ENCODE results near the gene ZNF507.

The ZNF507 gene

GRCh38 chr19:32349724-32350470 lies 4.5 kb downstream of the ZNF507 start:
- H3K4me3 Mint-ChIP-seq: no peak overlapping the region
- peaks cover under 1% of the 10 kb centered on the region for H3K27me3 Mint-ChIP-seq
- H3K36me3 Mint-ChIP-seq: peaks cover 62% of the 10 kb centered on the region
- H3K9me3 Mint-ChIP-seq: no peaks in the 10 kb centered on the region
- CTCF ChIA-PET: no interaction called here
- no peak for DNase-seq
- H3K4me1 Mint-ChIP-seq: peaks cover 60% of the 10 kb centered on the region
- H3K27ac Mint-ChIP-seq: no peak overlapping the region

- no peak for DNase-seq
- Mint-ChIP-seq H3K27ac (no peak overlapping the region), H3K4me1 (peaks cover 65% of the 10 kb centered on the region), H3K27me3 (no peaks in the 10 kb centered on the region), H3K4me3 (no peak overlapping the region), H3K36me3 (peaks cover 67% of the 10 kb centered on the region), H3K9me3 (no peaks in the 10 kb centered on the region)
- CTCF ChIA-PET: no interaction called here
Observed at GRCh38 chr19:32350471-32350865, 5.1 kb downstream of the ZNF507 start.

- peaks cover 65% of the 10 kb centered on the region for H3K4me1 Mint-ChIP-seq
- peaks cover 69% of the 10 kb centered on the region for H3K36me3 Mint-ChIP-seq
- no peaks in the 10 kb centered on the region for H3K27me3 Mint-ChIP-seq
- H3K27ac Mint-ChIP-seq: no peak overlapping the region
- H3K4me3 Mint-ChIP-seq: no peak overlapping the region
- CTCF ChIA-PET: interaction anchor here (0.9 kb wide), 1 partner anchor 16 kb away, joined by 3 read pairs; no protein-coding TSS in a partner anchor
- no peak for DNase-seq
- H3K9me3 Mint-ChIP-seq: no peaks in the 10 kb centered on the region
Observed at GRCh38 chr19:32350987-32351348, 5.6 kb downstream of the ZNF507 start.

- DNase-seq: no peak
- Mint-ChIP-seq H3K9me3 (no peaks in the 10 kb centered on the region), H3K4me3 (no peak overlapping the region), H3K36me3 (peaks cover 80% of the 10 kb centered on the region), H3K4me1 (peaks cover 52% of the 10 kb centered on the region), H3K27me3 (no peaks in the 10 kb centered on the region), H3K27ac (no peak overlapping the region)
- CTCF ChIA-PET: no interaction called here
Observed at GRCh38 chr19:32352241-32352630, 6.8 kb downstream of the ZNF507 start.

GRCh38 chr19:32354345-32354744 lies 8.9 kb downstream of the ZNF507 start:
- no peaks in the 10 kb centered on the region for H3K9me3 Mint-ChIP-seq
- peaks cover 75% of the 10 kb centered on the region for H3K36me3 Mint-ChIP-seq
- H3K27ac Mint-ChIP-seq: no peak overlapping the region
- H3K4me1 Mint-ChIP-seq: peaks cover 34% of the 10 kb centered on the region
- no peaks in the 10 kb centered on the region for H3K27me3 Mint-ChIP-seq
- DNase-seq: no peak
- H3K4me3 Mint-ChIP-seq: no peak overlapping the region
- CTCF ChIA-PET: no interaction called here

GRCh38 chr19:32355309-32355708 lies 9.9 kb downstream of the ZNF507 start:
- Mint-ChIP-seq H3K4me1 (peaks cover 26% of the 10 kb centered on the region), H3K27me3 (no peaks in the 10 kb centered on the region), H3K36me3 (peaks cover 74% of the 10 kb centered on the region), H3K27ac (no peak overlapping the region), H3K4me3 (no peak overlapping the region), H3K9me3 (no peaks in the 10 kb centered on the region)
- CTCF ChIA-PET: no interaction called here
- DNase-seq: no peak

GRCh38 chr19:32357720-32358119 lies 12.3 kb downstream of the ZNF507 start:
- Mint-ChIP-seq H3K27me3 (no peaks in the 10 kb centered on the region), H3K9me3 (no peaks in the 10 kb centered on the region), H3K4me3 (no peak overlapping the region), H3K27ac (no peak overlapping the region), H3K36me3 (peaks cover 71% of the 10 kb centered on the region), H3K4me1 (peaks cover 6% of the 10 kb centered on the region)
- CTCF ChIA-PET: no interaction called here
- DNase-seq: no peak

- peaks cover 68% of the 10 kb centered on the region for H3K36me3 Mint-ChIP-seq
- CTCF ChIA-PET: no interaction called here
- no peaks in the 10 kb centered on the region for H3K9me3 Mint-ChIP-seq
Observed at GRCh38 chr19:32358321-32358720, 12.9 kb downstream of the ZNF507 start.

GRCh38 chr19:32359581-32359980 lies 14.2 kb downstream of the ZNF507 start:
- no peak for DNase-seq
- Mint-ChIP-seq H3K27ac (no peak overlapping the region), H3K9me3 (no peaks in the 10 kb centered on the region), H3K4me3 (no peak overlapping the region), H3K36me3 (peaks cover 60% of the 10 kb centered on the region), H3K4me1 (peaks cover 5% of the 10 kb centered on the region), H3K27me3 (no peaks in the 10 kb centered on the region)
- CTCF ChIA-PET: no interaction called here

More at GRCh38 chr19:32358321-32358720, 12.9 kb downstream of the ZNF507 start:
- Mint-ChIP-seq H3K4me1 (peaks cover 5% of the 10 kb centered on the region), H3K27me3 (no peaks in the 10 kb centered on the region), H3K27ac (no peak overlapping the region), H3K4me3 (no peak overlapping the region)
- no peak for DNase-seq

GRCh38 chr19:32361574-32362317 lies 16.3 kb downstream of the ZNF507 start:
- CTCF ChIA-PET: no interaction called here
- no peak for DNase-seq
- Mint-ChIP-seq H3K4me1 (peaks cover 3% of the 10 kb centered on the region), H3K9me3 (no peaks in the 10 kb centered on the region), H3K36me3 (peaks cover 61% of the 10 kb centered on the region), H3K27me3 (no peaks in the 10 kb centered on the region), H3K27ac (no peak overlapping the region), H3K4me3 (no peak overlapping the region)

- H3K36me3 Mint-ChIP-seq: peaks cover 61% of the 10 kb centered on the region
- H3K27ac Mint-ChIP-seq: no peak overlapping the region
- DNase-seq: no peak
- H3K4me1 Mint-ChIP-seq: peaks cover 3% of the 10 kb centered on the region
- CTCF ChIA-PET: no interaction called here
- no peaks in the 10 kb centered on the region for H3K27me3 Mint-ChIP-seq
- H3K9me3 Mint-ChIP-seq: no peaks in the 10 kb centered on the region
- no peak overlapping the region for H3K4me3 Mint-ChIP-seq
Observed at GRCh38 chr19:32362318-32362691, 16.9 kb downstream of the ZNF507 start.

- CTCF ChIA-PET: no interaction called here
- no peak for DNase-seq
Observed at GRCh38 chr19:32363175-32363574, 17.8 kb downstream of the ZNF507 start.

GRCh38 chr19:32363632-32364031 lies 18.2 kb downstream of the ZNF507 start:
- Mint-ChIP-seq H3K4me3 (no peak overlapping the region), H3K36me3 (peaks cover 67% of the 10 kb centered on the region), H3K4me1 (peaks cover 3% of the 10 kb centered on the region), H3K27ac (no peak overlapping the region), H3K9me3 (no peaks in the 10 kb centered on the region), H3K27me3 (no peaks in the 10 kb centered on the region)
- CTCF ChIA-PET: no interaction called here
- no peak for DNase-seq

More at GRCh38 chr19:32363175-32363574, 17.8 kb downstream of the ZNF507 start:
- Mint-ChIP-seq H3K4me3 (no peak overlapping the region), H3K27ac (no peak overlapping the region), H3K36me3 (peaks cover 68% of the 10 kb centered on the region), H3K27me3 (no peaks in the 10 kb centered on the region), H3K4me1 (peaks cover 3% of the 10 kb centered on the region), H3K9me3 (no peaks in the 10 kb centered on the region)

GRCh38 chr19:32364040-32364439 lies 18.6 kb downstream of the ZNF507 start:
- H3K27me3 Mint-ChIP-seq: no peaks in the 10 kb centered on the region
- H3K27ac Mint-ChIP-seq: no peak overlapping the region
- H3K36me3 Mint-ChIP-seq: peaks cover 66% of the 10 kb centered on the region
- no peaks in the 10 kb centered on the region for H3K9me3 Mint-ChIP-seq
- no peak for DNase-seq
- H3K4me1 Mint-ChIP-seq: peaks cover 3% of the 10 kb centered on the region
- CTCF ChIA-PET: no interaction called here
- H3K4me3 Mint-ChIP-seq: no peak overlapping the region

- H3K27ac Mint-ChIP-seq: no peak overlapping the region
- peaks cover 3% of the 10 kb centered on the region for H3K4me1 Mint-ChIP-seq
- H3K4me3 Mint-ChIP-seq: no peak overlapping the region
- peaks cover 62% of the 10 kb centered on the region for H3K36me3 Mint-ChIP-seq
- DNase-seq: no peak
- H3K27me3 Mint-ChIP-seq: no peaks in the 10 kb centered on the region
- no peaks in the 10 kb centered on the region for H3K9me3 Mint-ChIP-seq
- CTCF ChIA-PET: no interaction called here
Observed at GRCh38 chr19:32367063-32367462, 21.7 kb downstream of the ZNF507 start.
